GM18517 (cell line): ENCODE measurements around the gene SLC7A5.
"Not testable (repeated sequence)": the region's sequence is repeated elsewhere in the genome, so short reads cannot be mapped to it uniquely, and the experiment has no call there.

ENCODE experiments used
- ATAC-seq: cut with Tn5 transposase; IDR thresholded peaks from one replicate; pipeline ENCODE4 v1.9.1; 2021; ENCODE audit warnings: mild to moderate bottlenecking, moderate library complexity; ENCODE audit not compliant: unreplicated experiment

Gene SLC7A5

DNA sequence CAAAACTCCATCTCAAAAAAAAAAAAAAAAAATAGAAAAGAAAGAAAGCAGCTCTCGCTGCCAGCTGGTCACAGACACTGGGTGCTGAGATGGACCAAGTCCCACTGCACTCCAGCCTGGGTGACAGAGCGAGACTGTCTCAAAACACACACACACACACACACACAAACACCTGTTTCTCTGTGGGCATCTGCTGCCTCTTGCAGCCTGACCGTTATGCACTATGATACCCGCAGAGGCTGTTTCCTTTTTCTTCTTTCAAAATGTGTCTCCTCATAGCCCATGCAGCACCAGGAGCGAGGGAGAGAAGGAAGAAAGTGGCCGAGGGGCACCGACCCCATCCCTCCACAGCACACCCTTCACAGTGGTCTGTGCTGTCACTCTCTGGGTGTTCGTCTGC is 66.6 kb downstream of the SLC7A5 start:
- no peak for ATAC-seq

DNA sequence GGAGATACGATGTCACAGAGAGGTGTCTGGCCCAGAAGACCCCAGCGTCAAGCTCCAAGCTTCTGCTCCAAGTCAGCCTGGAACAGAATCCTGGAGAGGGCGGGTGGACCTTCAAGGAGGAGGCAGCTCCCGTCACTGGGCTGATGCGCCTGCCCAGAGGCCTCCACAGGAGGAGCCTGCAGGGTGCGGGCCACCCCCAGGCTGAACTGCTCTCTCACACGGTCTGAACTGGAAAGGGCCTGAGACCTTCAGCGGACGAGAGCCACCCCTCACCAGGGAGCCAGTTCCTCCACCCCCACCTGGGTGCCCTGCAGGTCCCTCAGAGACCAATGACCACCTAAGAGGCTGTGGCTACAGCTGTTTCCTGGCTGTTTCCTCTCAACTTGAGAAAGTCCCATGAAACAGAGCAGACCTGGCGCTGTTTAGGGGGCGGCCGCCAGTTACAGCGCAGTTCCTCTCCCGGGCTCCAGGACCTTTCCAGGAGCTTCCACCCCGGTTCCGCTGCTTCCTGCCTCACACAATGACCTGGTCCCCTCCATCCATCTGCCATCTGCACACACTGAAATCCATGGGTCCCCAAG is 67.5 kb downstream of the SLC7A5 start:
- no peak for ATAC-seq

DNA sequence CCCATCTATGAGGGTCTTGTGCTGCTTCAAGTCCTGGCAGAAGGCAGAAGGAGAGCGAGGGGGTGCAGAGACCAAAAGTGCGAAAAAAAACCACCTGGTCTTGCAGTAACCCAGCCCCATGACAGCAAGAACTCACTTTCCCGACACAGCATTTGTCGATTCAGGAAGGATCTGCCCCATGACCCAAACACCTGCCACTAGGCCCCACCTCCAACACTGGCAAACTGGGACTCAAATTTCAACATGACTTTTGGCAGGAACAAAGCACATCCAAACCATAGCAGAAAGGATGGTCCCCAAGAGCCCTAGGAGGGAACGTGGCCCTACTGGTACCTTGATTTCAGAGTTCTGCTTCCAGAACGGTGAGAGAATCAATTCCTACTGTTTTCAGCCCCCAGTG is 68.8 kb downstream of the SLC7A5 start:
- no peak for ATAC-seq

DNA sequence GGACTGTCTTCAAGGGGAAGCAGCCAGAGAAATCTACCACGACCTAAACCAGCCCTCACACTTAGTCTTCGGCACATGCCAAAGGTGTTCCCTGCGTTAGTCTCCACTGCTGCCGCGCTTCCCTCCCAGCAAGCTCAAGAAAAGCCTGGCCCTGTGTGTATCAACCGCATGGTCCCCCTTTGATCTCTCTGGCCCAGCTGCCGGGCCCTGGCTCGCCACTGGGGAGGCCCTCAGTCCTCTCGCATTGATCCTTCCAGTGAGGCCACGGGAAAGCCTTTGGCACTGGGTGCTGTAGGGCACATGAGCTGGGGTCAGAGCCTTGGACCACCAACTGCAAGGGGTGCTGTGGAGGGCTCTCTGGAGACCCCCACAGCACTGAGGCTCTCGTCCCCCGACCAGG is 74.0 kb downstream of the SLC7A5 start:
- no peak for ATAC-seq

DNA sequence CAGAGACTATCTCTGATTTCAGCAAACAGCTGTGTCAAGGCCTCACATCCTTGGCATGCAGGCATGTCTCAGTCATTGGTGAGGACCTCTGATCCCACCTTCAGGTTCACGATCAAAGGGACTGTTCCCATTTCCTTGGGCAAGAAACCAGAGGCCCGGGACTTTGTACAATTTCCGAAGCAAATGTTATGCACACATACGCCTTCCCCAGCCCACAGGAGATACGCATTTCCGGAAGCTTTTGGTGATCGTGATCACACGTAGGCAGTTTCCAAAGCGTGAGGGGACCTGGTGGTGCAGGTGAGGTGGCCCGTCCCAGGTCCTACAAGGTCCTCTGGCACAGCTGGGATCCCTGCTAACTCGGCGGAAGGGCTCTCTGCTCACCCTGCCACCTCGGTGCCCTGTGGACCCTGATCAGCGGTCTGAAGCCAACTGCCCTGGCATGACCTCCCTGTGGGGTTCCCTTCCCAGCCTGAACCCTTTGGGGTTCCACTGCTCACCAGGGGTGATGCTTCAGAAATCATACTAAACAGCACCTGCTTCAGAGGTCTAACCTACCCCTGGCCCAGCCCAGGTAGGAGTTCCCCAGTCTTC is 74.7 kb downstream of the SLC7A5 start:
- ATAC-seq, result no peak

DNA sequence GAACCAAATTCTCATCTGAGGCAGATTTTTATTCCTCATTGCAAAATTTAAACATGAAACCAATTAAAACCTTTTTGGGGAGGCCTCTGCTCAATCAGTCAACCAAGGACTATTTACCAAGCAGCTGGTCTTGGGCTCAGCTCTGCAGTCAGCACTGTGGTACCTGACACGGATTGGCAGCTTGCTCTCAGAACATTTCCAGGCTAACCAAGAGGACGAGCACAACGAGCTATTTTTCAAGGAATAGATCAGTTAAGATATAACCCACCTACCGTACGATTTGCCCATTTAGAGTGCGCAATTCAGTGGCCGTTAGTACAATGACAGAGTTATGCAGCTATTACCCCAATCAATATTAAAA is 77.1 kb downstream of the SLC7A5 start:
- ATAC-seq, result no peak

DNA sequence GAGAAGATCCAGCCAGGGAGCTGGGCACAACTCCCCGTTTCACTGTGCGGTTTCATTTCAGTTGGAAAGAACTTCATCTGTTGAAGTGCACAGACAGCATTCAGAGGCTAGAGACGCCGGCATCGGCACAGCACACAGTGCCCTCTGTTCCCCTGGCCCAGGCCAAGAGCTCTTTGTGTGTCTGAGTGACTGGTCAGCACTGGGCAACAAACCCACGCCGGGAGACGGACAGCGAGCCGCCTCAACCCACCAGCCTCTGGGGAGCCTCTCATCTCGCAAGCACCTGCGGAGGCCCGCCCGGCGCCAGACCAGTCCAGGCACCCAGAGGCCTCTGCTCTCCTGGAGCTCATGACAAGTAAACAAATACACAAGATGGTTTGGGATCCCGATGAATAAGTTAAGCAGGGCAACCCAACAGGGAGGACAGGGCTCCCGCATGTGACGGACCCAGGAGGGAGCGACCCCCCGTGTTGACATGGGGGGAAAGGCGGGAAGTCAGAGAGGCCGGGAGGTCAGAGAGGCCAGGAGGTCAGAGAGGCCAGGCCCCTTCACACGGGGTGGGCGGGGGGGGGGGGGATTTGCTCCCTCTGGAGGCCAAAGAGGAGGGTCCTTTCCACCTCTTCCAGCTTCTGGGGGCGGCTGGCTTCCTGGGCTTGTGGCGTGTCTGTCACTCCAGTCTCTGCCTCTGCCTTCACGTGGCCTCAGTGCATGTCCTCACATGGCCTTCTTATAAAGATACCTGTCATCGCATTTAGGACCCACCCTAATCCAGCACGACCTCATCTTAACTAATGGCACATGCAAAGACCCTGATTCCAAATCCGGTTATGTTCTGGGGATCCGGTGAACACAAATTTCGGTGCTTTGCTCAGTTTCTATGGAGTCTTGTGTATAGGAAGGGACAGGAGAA is 77.8 kb downstream of the SLC7A5 start:
- ATAC-seq, result no peak

DNA sequence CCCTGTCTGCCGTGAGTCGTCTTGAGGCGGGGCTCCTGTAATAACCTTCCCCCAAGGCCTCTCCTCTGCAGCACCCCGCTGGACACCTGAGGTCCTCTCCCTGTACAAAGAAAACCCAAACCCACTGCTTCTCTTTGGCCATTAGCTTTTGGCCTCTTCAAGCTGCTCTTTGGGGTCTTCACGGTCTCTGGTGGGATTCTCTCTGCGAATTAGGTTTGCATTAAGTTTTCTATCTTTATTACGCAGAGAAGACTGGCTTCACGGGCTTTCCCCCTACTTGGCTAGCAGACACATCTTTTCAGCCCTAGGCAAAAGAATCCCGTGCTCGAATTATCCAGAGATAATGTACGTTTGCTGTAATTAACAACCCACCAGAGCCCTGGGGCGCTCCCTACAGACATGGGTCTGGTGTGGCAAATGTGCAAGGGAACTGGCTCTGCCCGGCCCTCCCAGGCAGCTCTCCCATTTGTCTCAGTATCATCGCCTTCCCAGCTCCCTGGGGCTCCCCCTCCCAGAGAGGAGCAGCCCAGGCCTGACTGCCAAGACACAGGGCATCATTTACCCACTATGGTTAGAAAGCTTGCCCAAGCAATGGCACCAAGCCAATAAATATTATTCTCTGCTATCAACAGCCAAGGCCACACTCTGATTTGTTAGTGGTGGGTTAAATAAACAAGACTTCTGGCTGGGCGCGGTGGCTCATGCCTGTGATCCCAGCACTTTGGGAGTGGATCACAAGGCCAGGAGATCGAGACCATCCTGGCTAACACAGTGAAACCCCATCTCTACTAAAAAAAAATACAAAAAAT is 78.8 kb downstream of the SLC7A5 start:
- ATAC-seq, result no peak

DNA sequence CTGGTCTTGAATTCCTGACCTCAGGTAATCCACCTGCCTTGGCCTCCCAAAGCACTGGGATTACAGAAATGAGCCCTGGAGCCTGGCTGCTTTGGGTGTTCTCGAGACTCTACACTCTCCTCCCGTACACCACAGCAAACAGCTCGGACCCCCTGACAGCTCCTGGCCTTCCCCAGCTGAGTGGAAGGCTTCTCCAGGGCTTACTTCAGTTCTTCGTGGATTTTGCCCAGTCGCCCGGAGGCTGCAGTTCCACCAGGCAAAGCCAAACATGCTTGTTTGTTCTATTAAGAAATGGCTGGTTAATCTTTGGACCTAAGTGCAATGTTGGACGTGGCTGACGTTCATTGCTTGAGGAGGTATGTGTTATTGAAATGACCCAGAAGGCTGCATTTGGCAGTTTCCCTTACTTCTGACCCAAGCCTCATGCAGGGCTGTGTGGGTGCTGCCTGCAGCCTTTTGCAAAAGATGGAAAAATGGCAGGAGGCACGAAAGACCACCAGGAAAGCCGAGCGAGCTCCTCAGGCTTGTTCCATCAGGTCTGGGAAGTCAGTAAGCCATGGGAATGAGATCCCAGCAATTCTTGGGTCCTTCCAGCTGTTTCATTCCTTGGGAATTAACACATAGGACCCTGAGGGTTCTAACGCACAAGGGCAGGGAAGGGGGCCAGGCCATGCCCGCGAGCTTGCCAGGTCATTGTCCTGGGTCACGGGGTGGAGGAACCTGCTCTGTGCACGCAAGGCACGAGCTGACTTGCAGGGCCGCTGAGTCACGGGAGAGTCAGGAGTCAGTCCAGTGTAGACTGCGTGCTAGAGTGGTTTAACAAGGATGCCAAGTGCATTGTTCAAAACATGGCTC is 79.6 kb downstream of the SLC7A5 start:
- no peak for ATAC-seq

DNA sequence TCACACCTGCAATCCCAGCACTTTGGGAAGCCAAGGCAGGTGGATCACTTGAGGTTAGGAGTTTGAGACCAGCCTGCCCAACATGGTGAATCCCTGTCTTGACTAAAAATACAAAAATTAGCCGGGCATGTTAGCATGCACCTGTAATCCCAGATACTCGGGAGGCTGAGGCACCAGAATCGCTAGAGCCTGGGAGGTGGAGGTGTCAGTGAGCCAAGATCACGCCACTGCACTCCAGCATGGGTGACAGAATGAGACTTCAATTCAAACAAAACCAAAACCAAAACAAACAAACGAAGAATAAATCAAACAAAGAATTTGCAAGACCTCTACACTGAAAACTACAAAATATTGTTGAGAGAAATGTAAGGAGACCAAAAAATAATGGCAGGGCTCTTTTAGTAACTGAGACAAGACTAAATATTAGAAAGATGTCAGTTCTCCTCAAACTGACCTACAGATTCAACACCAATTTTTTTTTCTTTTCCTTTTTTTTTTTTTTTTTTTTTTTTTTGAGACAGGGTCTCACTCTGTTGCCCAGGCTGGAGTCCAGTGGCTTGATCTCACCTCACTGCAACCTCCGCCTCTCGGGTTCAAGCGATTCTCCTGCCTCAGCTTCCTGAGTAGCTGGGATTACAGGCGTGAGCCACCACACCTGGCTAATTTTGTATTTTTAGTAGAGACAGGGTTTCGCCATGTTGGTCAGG is 80.4 kb downstream of the SLC7A5 start:
- ATAC-seq, result not testable (repeated sequence)

DNA sequence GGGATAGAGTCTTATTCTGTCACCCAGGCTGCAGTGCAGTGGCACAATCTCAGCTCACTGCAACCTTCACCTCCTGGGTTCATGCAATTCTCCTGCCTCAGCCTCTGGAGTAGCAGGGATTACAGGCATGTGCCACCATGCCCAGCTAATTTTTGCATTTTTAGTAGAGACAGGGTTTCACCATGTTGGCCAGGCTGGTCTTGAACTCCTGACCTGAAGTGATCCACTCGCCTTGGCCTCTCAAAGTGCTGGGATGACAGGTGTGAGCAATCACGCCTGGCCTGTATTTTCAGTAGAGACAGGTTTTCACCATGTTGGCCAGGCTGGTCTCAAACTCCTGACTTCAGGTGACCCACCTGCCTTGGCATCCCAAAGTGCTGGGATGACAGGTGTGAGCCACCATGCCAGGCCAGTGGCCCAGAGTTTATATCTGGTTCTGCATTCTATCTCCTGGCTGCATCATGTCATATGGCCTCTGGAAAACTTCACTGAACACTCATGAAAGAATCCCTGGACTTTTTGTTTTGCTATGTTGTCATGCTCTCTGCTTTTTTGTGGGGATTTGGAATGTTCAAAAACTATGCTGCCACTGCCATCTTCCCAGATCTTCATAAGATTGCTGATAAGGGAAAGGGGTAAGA is 81.7 kb downstream of the SLC7A5 start:
- not testable (repeated sequence) for ATAC-seq

DNA sequence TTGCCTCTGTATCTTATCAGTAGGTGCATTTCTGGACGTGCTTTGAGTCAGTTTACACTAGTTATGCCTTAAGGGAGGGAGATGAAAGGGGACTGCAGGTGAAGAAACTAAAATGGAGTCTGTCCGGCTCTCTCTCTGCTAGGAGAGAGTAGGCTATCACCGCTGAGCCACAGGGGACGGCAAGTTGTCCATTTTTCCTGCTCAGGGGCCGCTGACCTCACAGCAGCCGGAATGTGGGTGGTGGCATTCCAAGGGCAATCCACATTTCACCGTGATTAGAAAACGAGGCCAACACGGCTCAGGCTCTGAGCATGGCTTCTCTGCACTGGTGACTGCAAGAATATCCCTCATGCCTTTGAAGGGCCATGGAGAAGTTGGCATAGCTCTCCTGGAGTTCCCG is 84.5 kb downstream of the SLC7A5 start:
- ATAC-seq, result no peak

DNA sequence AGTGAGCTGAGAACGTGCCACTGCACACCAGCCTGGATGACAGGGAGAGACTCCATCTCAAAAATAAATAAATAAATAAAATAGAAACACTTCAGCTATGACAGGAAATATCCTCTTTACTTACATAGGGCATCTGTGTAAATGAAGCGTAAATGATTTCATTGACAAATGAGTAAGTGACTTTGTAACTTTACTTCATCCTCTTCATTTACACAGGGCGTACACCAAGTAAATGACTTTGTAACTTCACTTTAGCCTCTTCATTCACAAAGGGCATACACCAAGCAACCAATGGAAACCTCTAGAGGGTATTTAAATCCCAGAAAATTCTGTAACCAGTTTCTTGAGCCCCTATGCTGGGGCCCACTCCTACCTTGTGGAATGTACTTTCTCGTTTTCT is 87.3 kb downstream of the SLC7A5 start:
- no peak for ATAC-seq

DNA sequence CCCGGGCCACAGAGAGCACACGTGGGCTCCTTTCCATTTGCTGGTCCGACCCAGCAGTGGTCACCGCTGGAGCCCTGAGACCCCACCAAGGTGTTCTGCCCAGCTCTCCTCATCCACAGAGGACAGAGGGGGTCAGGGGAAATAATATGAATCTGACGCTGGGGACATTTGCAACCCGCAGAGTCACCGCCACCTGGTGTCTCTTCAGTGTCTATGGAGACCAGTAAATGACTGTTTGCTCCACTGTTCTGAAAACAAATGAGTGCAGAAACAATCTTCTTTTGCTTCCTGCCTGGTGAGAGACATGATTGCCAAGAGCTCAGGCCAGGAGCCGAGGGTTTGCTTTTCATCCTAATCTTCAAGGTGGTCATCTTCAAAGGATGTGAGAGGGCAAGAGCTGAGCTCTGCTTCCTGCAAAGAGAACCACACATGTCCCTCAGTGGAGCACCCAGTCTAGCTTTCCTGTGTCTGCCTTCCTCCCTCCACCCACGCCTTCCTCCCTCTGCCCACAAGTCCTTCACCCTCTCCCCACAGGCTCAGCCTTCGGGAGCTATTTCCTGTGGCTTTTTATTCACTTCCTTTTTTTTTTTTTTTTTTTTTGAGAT is 88.8 kb downstream of the SLC7A5 start:
- ATAC-seq, result no peak
